Activated naive CD4-positive, alpha-beta T cell treated with anti-CD3 and anti-CD28 coated beads, Interleukin-2, amount 50 U/mL, for 24 hours (primary cell): Measurements from ENCODE around the gene IFNLR1.
"Not testable (repeated sequence)": the region's sequence is repeated elsewhere in the genome, so short reads cannot be mapped to it uniquely, and the experiment has no call there.

Experiments used
- H3K27ac Mint-ChIP-seq: one replicate; pipeline ENCODE4 v1.8.0; 2021; ENCODE audit warnings: mild to moderate bottlenecking, mixed read lengths
- H3K27me3 Mint-ChIP-seq: one replicate; pipeline ENCODE4 v1.8.0; 2021; ENCODE audit warnings: mixed read lengths
- H3K36me3 Mint-ChIP-seq: one replicate; pipeline ENCODE4 v1.8.0; 2021; ENCODE audit warnings: mixed read lengths
- H3K4me1 Mint-ChIP-seq: one replicate; pipeline ENCODE4 v1.8.0; 2021; ENCODE audit warnings: mixed read lengths
- H3K4me3 Mint-ChIP-seq: one replicate; pipeline ENCODE4 v1.8.0; 2021; ENCODE audit warnings: mild to moderate bottlenecking, mixed read lengths
- H3K9me3 Mint-ChIP-seq: one replicate; pipeline ENCODE4 v1.8.0; 2021; ENCODE audit warnings: mixed read lengths

The IFNLR1 gene

GRCh38 chr1:24210195-24210627, 23.1 kb upstream of the IFNLR1 start:
- Mint-ChIP-seq H3K4me1 (no peaks in the 10 kb centered on the region), H3K4me3 (no peak overlapping the region), H3K27ac (no peak overlapping the region), H3K27me3 (peaks cover 6% of the 10 kb centered on the region), H3K36me3 (no peaks in the 10 kb centered on the region), H3K9me3 (no peaks in the 10 kb centered on the region)

DNA sequence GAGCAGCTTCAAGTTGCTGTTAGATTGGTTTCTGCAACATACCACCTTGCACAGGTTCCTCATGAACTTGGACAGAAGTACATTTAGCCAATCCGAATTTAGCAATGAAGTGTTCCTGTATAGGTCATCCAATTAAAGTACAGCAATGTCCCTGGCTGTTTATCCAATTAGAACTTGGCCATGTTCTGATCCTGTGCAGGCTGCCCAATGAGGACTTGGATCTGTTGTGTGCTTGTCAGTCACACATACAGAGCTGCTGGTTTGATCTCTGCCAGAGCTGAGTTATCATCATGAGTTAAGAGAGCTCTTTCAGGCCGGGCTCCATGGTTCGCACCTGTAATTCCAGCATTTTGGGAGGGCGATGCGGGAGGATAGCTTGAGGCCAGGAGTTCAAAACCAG, 22.0 kb upstream of the IFNLR1 start:
- no peak overlapping the region for H3K27ac Mint-ChIP-seq
- H3K9me3 Mint-ChIP-seq = no peaks in the 10 kb centered on the region
- no peaks in the 10 kb centered on the region for H3K4me1 Mint-ChIP-seq
- H3K36me3 Mint-ChIP-seq = no peaks in the 10 kb centered on the region
- no peak overlapping the region for H3K4me3 Mint-ChIP-seq
- no peaks in the 10 kb centered on the region for H3K27me3 Mint-ChIP-seq

- H3K27me3 Mint-ChIP-seq = no peaks in the 10 kb centered on the region
- H3K36me3 Mint-ChIP-seq = no peaks in the 10 kb centered on the region
- no peak overlapping the region for H3K27ac Mint-ChIP-seq
- H3K9me3 Mint-ChIP-seq = no peaks in the 10 kb centered on the region
- H3K4me3 Mint-ChIP-seq = no peak overlapping the region
- H3K4me1 Mint-ChIP-seq = no peaks in the 10 kb centered on the region
These were observed 20.6 kb upstream of the IFNLR1 start for GRCh38 chr1:24207709-24208108.

- H3K27ac Mint-ChIP-seq, H3K36me3 Mint-ChIP-seq, H3K9me3 Mint-ChIP-seq, H3K4me1 Mint-ChIP-seq, H3K27me3 Mint-ChIP-seq, H3K4me3 Mint-ChIP-seq: not testable (repeated sequence)
These were observed 20.3 kb upstream of the IFNLR1 start for GRCh38 chr1:24207395-24207687.

- Mint-ChIP-seq H3K27ac (no peak overlapping the region), H3K27me3 (no peaks in the 10 kb centered on the region), H3K36me3 (no peaks in the 10 kb centered on the region), H3K4me3 (no peak overlapping the region), H3K4me1 (no peaks in the 10 kb centered on the region), H3K9me3 (no peaks in the 10 kb centered on the region)
These were observed 19.7 kb upstream of the IFNLR1 start for GRCh38 chr1:24206516-24207394.

DNA sequence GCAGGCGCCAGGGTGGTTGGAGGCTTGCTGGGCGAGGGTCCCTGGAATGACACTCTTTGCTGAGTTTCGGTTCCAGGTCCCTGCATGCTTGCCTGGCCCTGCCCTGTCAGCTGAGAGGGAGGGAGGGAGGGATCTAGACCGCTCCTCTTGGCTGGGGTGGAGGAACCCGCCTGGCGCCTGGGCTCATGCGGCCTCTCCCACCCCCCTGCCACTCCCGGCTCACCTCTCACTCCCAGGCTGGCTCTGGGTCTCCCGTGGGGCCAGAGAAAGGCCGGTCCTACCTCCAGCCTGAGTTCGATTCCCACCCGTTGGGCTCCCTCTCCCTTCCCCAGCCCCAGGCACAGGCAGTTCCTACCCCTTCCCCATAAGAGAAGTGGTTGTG, 19.0 kb upstream of the IFNLR1 start:
- no peaks in the 10 kb centered on the region for H3K4me1 Mint-ChIP-seq
- no peak overlapping the region for H3K4me3 Mint-ChIP-seq
- no peaks in the 10 kb centered on the region for H3K36me3 Mint-ChIP-seq

DNA sequence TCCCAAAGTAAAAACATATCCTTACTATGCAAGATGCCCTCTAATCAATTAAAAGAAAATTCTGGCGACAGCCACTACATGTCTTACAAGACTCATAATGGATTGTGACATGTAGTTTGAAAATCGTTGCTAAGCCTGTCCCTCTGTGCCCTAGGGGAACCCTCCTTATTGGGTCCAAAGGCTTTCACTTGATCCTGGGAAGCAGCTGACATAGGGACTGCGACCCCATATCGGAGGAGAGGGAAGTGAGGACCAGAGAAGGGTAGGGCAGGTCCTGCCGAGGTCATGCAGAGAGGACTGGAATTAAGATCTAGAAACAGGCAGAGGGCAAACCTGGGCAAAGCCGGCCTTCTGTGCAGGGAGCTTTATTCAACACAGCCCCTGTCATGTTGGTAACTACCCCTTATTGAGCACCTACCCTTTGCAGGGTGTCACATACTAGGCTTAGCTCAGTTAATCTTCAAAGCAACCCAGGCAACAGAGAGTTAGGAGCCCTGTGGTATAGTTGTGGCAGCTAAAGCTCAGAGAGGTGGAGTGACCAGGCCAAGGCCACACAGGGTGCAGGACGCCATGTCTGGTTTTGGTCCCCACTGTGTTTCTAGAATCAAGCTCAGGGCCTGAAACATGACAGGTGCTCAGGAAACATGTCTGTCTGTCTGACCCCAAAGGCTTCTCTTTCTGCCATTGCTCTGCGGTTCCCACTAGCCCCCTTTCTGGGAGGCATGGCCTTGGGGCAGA, 18.4 kb upstream of the IFNLR1 start:
- H3K4me1 Mint-ChIP-seq = peaks cover under 1% of the 10 kb centered on the region
- H3K27me3 Mint-ChIP-seq = no peaks in the 10 kb centered on the region
- no peaks in the 10 kb centered on the region for H3K36me3 Mint-ChIP-seq
- H3K4me3 Mint-ChIP-seq = no peak overlapping the region
- no peaks in the 10 kb centered on the region for H3K9me3 Mint-ChIP-seq
- no peak overlapping the region for H3K27ac Mint-ChIP-seq

More for the DNA sequence above, 19.0 kb upstream of the IFNLR1 start:
- H3K27ac Mint-ChIP-seq = no peak overlapping the region
- no peaks in the 10 kb centered on the region for H3K9me3 Mint-ChIP-seq
- H3K27me3 Mint-ChIP-seq = no peaks in the 10 kb centered on the region

- peaks cover 13% of the 10 kb centered on the region for H3K4me1 Mint-ChIP-seq
- H3K27me3 Mint-ChIP-seq = no peaks in the 10 kb centered on the region
- H3K36me3 Mint-ChIP-seq = no peaks in the 10 kb centered on the region
- H3K4me3 Mint-ChIP-seq = no peak overlapping the region
- no peaks in the 10 kb centered on the region for H3K9me3 Mint-ChIP-seq
- no peak overlapping the region for H3K27ac Mint-ChIP-seq
These were observed 17.0 kb upstream of the IFNLR1 start for GRCh38 chr1:24204116-24204515.

DNA sequence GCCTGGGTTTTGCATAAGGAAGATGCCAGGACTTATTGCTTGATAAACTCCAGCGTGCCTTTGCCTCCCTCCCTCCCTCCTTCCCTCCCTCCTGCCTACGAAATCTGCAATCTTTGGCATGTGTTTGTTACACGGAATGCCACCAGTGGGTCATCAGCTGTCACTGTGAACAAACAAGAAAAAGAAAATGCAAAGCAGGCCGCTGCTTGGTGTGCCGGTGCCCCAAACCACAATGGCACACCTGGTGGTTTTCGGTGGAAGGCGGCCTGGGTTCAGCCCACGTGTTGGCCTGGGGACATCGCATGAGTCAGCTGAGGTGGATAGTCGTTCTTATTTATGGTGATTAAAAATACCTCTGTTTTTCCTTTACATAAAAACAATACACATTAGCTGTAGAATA, 16.3 kb upstream of the IFNLR1 start:
- Mint-ChIP-seq H3K27ac (no peak overlapping the region), H3K27me3 (no peaks in the 10 kb centered on the region), H3K9me3 (no peaks in the 10 kb centered on the region), H3K4me1 (peaks cover 13% of the 10 kb centered on the region), H3K4me3 (no peak overlapping the region), H3K36me3 (no peaks in the 10 kb centered on the region)

DNA sequence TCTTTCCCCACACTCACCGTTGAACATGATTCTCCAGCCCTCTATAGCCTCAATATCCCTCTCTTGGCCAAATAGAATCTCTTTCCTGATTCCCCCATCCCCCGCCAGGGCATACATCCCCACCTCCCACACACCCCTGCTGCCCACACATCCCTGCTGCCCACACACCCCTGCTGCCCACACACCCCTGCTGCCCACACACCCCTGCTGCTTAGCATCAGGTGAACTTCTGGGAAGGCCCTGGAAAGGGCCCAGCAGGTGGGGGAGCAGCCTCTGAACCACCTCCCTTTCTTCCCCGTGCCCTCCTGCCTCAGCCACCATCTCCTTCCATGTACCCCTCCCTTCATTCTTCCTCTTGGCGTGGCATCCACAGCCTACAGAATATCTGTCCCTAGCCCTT, 15.9 kb upstream of the IFNLR1 start:
- no peak overlapping the region for H3K27ac Mint-ChIP-seq
- no peaks in the 10 kb centered on the region for H3K27me3 Mint-ChIP-seq
- H3K4me1 Mint-ChIP-seq = peaks cover 13% of the 10 kb centered on the region
- no peak overlapping the region for H3K4me3 Mint-ChIP-seq
- no peaks in the 10 kb centered on the region for H3K9me3 Mint-ChIP-seq
- no peaks in the 10 kb centered on the region for H3K36me3 Mint-ChIP-seq

- Mint-ChIP-seq H3K4me3 (no peak overlapping the region), H3K9me3 (no peaks in the 10 kb centered on the region)
These were observed 15.5 kb upstream of the IFNLR1 start for GRCh38 chr1:24202556-24202955.

DNA sequence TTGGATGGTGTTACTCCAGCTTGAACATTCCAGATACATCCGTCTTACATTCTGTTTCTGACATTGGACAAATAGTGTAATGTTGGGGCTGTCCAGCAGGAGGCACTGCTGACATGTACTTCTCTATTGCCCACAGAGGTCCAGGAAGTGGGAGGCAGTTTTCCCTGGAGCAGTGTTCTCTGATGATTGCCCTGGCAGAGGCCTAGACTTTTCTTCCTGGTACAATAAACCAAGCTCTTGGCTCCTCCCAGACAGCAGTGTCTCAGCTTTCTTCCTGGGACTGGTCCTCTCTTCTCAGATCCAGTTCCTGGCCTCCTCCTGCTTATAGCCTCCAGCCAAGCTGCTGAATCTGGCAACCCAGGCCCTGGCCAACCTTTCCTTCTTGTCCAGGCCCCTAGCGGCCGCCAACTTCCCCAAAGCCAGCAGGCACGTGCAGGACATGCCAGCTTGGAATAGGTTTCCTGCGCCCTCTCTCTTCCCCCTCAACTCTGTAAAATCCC, 14.9 kb upstream of the IFNLR1 start:
- H3K27ac Mint-ChIP-seq = no peak overlapping the region
- H3K9me3 Mint-ChIP-seq = no peaks in the 10 kb centered on the region
- H3K4me3 Mint-ChIP-seq = no peak overlapping the region

More at GRCh38 chr1:24202556-24202955, 15.5 kb upstream of the IFNLR1 start:
- no peaks in the 10 kb centered on the region for H3K27me3 Mint-ChIP-seq
- H3K36me3 Mint-ChIP-seq = no peaks in the 10 kb centered on the region
- H3K4me1 Mint-ChIP-seq = peaks cover 13% of the 10 kb centered on the region
- H3K27ac Mint-ChIP-seq = no peak overlapping the region

DNA sequence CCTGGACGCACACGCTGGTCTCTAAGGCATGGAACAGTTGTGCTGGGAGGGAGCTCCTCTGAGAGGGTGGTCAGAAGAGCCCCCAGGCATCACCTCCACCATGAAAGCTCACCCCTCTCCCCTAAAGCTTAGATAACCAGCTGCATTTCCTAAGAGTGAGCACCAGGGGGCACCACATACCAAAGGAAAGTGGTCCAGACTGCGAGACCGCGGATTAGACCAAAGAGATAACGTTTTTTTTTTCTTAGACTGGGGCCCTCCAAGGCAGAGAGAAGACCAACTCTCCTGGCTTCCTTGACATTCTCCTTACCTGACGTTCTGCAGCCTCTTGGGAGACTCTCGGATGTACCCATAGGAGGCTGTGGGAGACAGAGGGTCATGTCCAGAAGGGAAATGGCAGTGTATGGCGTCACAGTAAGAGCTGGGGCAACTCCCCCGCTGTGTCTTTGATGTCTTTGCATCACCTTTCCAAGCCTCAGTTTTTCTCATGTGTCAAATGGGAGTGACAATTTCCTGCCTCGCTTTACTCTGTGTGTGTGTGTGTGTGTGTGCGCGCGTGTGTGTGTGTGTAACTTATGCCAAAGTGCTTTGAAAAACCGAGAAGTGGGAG, 12.3 kb upstream of the IFNLR1 start:
- H3K9me3 Mint-ChIP-seq = no peaks in the 10 kb centered on the region
- peaks cover 25% of the 10 kb centered on the region for H3K4me1 Mint-ChIP-seq
- H3K36me3 Mint-ChIP-seq = no peaks in the 10 kb centered on the region
- H3K27me3 Mint-ChIP-seq = no peaks in the 10 kb centered on the region
- peak overlapping the region; percentile 65 for H3K27ac Mint-ChIP-seq
- H3K4me3 Mint-ChIP-seq = peak overlapping the region; percentile 78

More for the DNA sequence above, 14.9 kb upstream of the IFNLR1 start:
- Mint-ChIP-seq H3K36me3 (no peaks in the 10 kb centered on the region), H3K4me1 (peaks cover 13% of the 10 kb centered on the region), H3K27me3 (no peaks in the 10 kb centered on the region)

- H3K36me3 Mint-ChIP-seq = no peaks in the 10 kb centered on the region
- H3K9me3 Mint-ChIP-seq = no peaks in the 10 kb centered on the region
- no peak overlapping the region for H3K27ac Mint-ChIP-seq
- H3K27me3 Mint-ChIP-seq = no peaks in the 10 kb centered on the region
- peaks cover 25% of the 10 kb centered on the region for H3K4me1 Mint-ChIP-seq
- no peak overlapping the region for H3K4me3 Mint-ChIP-seq
These were observed 11.7 kb upstream of the IFNLR1 start for GRCh38 chr1:24198766-24199165.

GRCh38 chr1:24195874-24196273, 8.8 kb upstream of the IFNLR1 start:
- H3K27ac Mint-ChIP-seq = no peak overlapping the region
- no peak overlapping the region for H3K4me3 Mint-ChIP-seq
- peaks cover 47% of the 10 kb centered on the region for H3K4me1 Mint-ChIP-seq
- H3K9me3 Mint-ChIP-seq = no peaks in the 10 kb centered on the region
- H3K36me3 Mint-ChIP-seq = no peaks in the 10 kb centered on the region
- no peaks in the 10 kb centered on the region for H3K27me3 Mint-ChIP-seq

GRCh38 chr1:24195136-24195535, 8.0 kb upstream of the IFNLR1 start:
- peak overlapping the region; percentile 53 for H3K4me3 Mint-ChIP-seq
- no peaks in the 10 kb centered on the region for H3K9me3 Mint-ChIP-seq
- no peaks in the 10 kb centered on the region for H3K27me3 Mint-ChIP-seq
- H3K4me1 Mint-ChIP-seq = peaks cover 46% of the 10 kb centered on the region
- no peaks in the 10 kb centered on the region for H3K36me3 Mint-ChIP-seq
- H3K27ac Mint-ChIP-seq = no peak overlapping the region
